ENCODE results near the gene GK. TPM values are rescaled to one million over a fixed set of nuclear protein-coding genes. Genes with fewer than 3 reads are reported as not detected.

Gene GK
- polyA plus RNA-seq, 1 experiment: 31.4 TPM

DNA sequence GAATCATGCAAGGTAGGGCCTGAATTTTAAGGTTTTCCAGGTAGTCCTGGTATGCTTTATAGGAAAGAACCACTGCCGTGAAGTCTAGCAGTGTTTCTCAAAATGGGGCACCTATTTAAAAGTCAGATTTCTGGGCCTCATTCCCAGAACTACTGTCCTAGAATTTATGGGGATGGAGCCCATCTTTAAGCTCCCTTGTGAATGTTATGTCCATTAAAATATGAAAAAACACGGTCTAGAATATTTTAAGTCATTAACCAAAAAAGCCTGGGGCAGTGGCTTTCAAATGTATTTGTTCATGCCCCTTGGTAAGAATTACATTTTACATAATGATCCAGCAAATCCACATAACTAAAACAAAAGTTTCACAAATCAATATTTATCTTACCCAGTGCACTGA is 35.4 kb downstream of the GK start:
- H3K27ac ChIP-seq (ENCODE audit: low read depth, low read length): no peak overlapping the region
- TF ChIP-seq, protein P1, sequence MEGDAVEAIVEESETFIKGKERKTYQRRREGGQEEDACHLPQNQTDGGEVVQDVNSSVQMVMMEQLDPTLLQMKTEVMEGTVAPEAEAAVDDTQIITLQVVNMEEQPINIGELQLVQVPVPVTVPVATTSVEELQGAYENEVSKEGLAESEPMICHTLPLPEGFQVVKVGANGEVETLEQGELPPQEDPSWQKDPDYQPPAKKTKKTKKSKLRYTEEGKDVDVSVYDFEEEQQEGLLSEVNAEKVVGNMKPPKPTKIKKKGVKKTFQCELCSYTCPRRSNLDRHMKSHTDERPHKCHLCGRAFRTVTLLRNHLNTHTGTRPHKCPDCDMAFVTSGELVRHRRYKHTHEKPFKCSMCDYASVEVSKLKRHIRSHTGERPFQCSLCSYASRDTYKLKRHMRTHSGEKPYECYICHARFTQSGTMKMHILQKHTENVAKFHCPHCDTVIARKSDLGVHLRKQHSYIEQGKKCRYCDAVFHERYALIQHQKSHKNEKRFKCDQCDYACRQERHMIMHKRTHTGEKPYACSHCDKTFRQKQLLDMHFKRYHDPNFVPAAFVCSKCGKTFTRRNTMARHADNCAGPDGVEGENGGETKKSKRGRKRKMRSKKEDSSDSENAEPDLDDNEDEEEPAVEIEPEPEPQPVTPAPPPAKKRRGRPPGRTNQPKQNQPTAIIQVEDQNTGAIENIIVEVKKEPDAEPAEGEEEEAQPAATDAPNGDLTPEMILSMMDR (IDR thresholded peaks at IDR 0.05; ENCODE audit: low read depth, low read length): no peak
- no peak for DNase-seq (ENCODE audit: low read depth, low spot score)
- ChIA-PET CTCF (no interaction called here), POLR2A (no interaction called here)
- H3K4me3 ChIP-seq (ENCODE audit: low read depth, low read length): no peak overlapping the region
- no peaks in the 10 kb centered on the region for H3K9me3 ChIP-seq (ENCODE audit: control insufficient read depth, insufficient read depth, low read length)
- H3K27me3 ChIP-seq (ENCODE audit: control insufficient read depth, insufficient read depth, low read length): no peaks in the 10 kb centered on the region

DNA sequence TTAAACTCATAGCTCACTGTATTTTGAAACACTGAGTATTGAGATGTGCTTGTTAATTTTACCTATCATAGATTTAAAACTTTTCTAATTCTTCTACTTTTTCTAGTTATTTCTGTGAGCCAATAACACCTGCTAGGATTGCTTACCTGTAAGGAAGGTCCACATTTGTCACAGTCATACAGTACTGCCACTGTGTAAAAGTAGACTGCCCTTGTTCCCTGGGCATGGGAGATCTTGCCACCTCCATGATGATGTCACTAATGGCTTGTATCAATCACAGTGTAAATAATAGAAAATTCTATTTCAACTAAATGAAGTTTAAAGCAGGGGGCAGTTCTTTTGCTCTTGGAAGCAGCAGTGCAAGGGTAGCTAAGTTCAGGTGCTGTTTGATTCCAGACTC is 35.9 kb downstream of the GK start:
- Histone ChIP-seq H3K4me3 (ENCODE audit: low read depth, low read length) (no peak overlapping the region), H3K27ac (ENCODE audit: low read depth, low read length) (no peak overlapping the region), H3K27me3 (ENCODE audit: control insufficient read depth, insufficient read depth, low read length) (no peaks in the 10 kb centered on the region), H3K9me3 (ENCODE audit: control insufficient read depth, insufficient read depth, low read length) (no peaks in the 10 kb centered on the region)
- no peak for DNase-seq (ENCODE audit: low read depth, low spot score)
- CTCF ChIA-PET: interaction anchor here (1.7 kb wide), 1 partner anchor 54 kb away, joined by 4 read pairs; no protein-coding TSS in a partner anchor
- TF ChIP-seq, protein P1 (IDR thresholded peaks at IDR 0.05; ENCODE audit: low read depth, low read length): no peak
- POLR2A ChIA-PET: interaction anchor here (0.5 kb wide), 1 partner anchor 13 kb away, joined by 3 read pairs; no protein-coding TSS in a partner anchor

DNA sequence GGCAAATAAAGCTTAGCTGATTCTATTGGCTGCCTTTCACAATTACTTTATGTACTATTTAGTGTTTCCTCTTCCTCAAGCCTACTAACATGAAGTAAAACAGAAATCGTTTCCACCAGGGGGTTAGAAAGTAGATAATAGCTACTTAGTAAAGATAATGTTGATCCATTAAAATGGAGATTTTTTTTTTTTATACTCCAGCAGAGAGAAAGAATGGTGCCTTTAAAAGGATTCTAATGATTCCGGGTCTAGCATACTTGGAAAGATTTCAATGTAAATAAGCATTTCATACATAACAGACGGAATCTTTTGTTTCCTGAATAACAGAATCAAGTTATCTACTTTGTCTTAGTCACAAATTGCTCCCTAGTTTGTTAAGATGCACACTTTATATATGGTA is 37.1 kb downstream of the GK start:
- no peak for DNase-seq (ENCODE audit: low read depth, low spot score)

DNA sequence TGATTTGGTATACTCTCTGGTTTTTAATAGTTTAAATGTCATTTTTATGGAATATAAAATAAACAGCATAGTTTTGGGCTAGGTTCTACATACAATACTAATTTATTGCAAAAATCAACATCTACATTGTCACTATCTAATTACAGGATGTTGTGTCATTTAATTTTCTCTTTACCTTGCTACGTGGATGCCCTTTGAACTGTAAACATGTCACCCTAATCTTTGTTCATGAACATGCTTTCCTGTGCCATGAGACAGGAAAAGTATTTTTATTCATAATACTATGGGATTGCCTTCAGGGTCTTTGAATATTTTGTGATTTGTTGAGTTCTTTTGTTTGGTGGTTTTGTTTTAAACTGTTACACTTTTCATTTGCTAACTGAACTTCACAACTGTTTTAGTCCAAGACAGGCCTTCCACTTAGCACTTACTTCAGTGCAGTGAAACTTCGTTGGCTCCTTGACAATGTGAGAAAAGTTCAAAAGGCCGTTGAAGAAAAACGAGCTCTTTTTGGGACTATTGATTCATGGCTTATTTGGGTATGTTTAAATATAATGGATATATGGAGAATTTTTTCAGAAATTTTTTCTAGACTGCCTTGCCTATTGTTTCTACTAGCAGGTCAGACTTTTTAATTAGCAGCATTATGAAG is 40.9 kb downstream of the GK start:
- no peaks in the 10 kb centered on the region for H3K27me3 ChIP-seq (ENCODE audit: control insufficient read depth, insufficient read depth, low read length)
- TF ChIP-seq, protein P1 (IDR thresholded peaks at IDR 0.05; ENCODE audit: low read depth, low read length): no peak
- no peaks in the 10 kb centered on the region for H3K9me3 ChIP-seq (ENCODE audit: control insufficient read depth, insufficient read depth, low read length)
- no peak overlapping the region for H3K27ac ChIP-seq (ENCODE audit: low read depth, low read length)
- CTCF ChIA-PET: no interaction called here
- POLR2A ChIA-PET: no interaction called here
- H3K4me3 ChIP-seq (ENCODE audit: low read depth, low read length): no peak overlapping the region
- DNase-seq (ENCODE audit: low read depth, low spot score): no peak

More for the DNA sequence above, 37.1 kb downstream of the GK start:
- H3K9me3 ChIP-seq (ENCODE audit: control insufficient read depth, insufficient read depth, low read length): no peaks in the 10 kb centered on the region
- H3K27ac ChIP-seq (ENCODE audit: low read depth, low read length): no peak overlapping the region
- H3K27me3 ChIP-seq (ENCODE audit: control insufficient read depth, insufficient read depth, low read length): no peaks in the 10 kb centered on the region
- POLR2A ChIA-PET: no interaction called here
- TF ChIP-seq, protein P1 (IDR thresholded peaks at IDR 0.05; ENCODE audit: low read depth, low read length): no peak
- CTCF ChIA-PET: interaction anchor here (1.7 kb wide), 1 partner anchor 55 kb away, joined by 4 read pairs; no protein-coding TSS in a partner anchor
- no peak overlapping the region for H3K4me3 ChIP-seq (ENCODE audit: low read depth, low read length)

DNA sequence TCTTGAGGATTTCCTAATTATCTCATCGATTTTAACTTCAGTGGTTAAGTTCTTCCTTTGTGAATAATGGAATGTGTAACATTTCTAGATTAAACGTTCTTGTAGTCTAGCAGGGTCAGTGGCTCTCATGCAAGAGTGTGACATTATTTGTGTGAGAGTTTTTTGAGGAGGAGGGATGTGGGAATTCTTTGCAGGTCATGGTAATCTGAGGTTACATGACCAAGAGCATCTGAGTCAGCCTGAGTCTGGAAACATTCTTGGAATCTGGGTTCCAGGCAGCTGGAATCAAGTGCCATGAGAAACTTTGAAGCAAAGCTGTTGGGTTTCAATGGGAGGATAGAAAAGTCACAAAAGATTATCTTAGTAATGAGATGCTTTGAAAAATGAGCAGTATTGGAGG is 49.5 kb downstream of the GK start:
- H3K9me3 ChIP-seq (ENCODE audit: control insufficient read depth, insufficient read depth, low read length): no peaks in the 10 kb centered on the region
- TF ChIP-seq, protein P1 (IDR thresholded peaks at IDR 0.05; ENCODE audit: low read depth, low read length): no peak
- ChIA-PET POLR2A (no interaction called here), CTCF (no interaction called here)
- no peak overlapping the region for H3K4me3 ChIP-seq (ENCODE audit: low read depth, low read length)
- DNase-seq (ENCODE audit: low read depth, low spot score): peak; percentile 45
- no peaks in the 10 kb centered on the region for H3K27me3 ChIP-seq (ENCODE audit: control insufficient read depth, insufficient read depth, low read length)
- H3K27ac ChIP-seq (ENCODE audit: low read depth, low read length): no peak overlapping the region
